GM12891 (cell line): ENCODE data around the gene CDH13.
"Not testable (repeated sequence)": the region's sequence is repeated elsewhere in the genome, so short reads cannot be mapped to it uniquely, and the experiment has no call there.

ENCODE experiments used
- DNase-seq: peaks from one replicate; pipeline ENCODE4 v3.0.0; 2011; ENCODE audit warnings: low spot score; ENCODE audit not compliant: insufficient read length
- FAIRE-seq: peaks from 2 replicates; lab custom pipeline; 2011; peaks lifted over from hg19 to GRCh38; lab: Jason Lieb, UNC
- PAX5 ChIP-seq: IDR thresholded peaks from 2 replicates; pipeline ENCODE4 v1.6.1; 2011; ENCODE audit warnings: low read length, moderate library complexity, mild to moderate bottlenecking; ENCODE audit not compliant: insufficient read depth, severe bottlenecking
- POLR2A ChIP-seq: IDR thresholded peaks from 2 replicates; pipeline ENCODE4 v1.6.1; 2011; ENCODE audit warnings: low read depth, low read length, control low read depth
- POLR2AphosphoS5 ChIP-seq: IDR thresholded peaks from 2 replicates; pipeline ENCODE4 v1.6.1; 2011; ENCODE audit warnings: low read depth, low read length, control low read depth
- POU2F2 ChIP-seq: IDR thresholded peaks from 2 replicates; pipeline ENCODE4 v1.6.1; 2011; ENCODE audit warnings: low read depth, mild to moderate bottlenecking, control low read depth, low read length, moderate library complexity
- SPI1 ChIP-seq: IDR thresholded peaks from 2 replicates; pipeline ENCODE4 v1.6.1; 2011; ENCODE audit warnings: low read depth, low read length, control low read depth
- TAF1 ChIP-seq: IDR thresholded peaks from 2 replicates; pipeline ENCODE4 v1.6.1; 2011; ENCODE audit warnings: low read depth, low read length, control low read depth

The CDH13 gene

DNA sequence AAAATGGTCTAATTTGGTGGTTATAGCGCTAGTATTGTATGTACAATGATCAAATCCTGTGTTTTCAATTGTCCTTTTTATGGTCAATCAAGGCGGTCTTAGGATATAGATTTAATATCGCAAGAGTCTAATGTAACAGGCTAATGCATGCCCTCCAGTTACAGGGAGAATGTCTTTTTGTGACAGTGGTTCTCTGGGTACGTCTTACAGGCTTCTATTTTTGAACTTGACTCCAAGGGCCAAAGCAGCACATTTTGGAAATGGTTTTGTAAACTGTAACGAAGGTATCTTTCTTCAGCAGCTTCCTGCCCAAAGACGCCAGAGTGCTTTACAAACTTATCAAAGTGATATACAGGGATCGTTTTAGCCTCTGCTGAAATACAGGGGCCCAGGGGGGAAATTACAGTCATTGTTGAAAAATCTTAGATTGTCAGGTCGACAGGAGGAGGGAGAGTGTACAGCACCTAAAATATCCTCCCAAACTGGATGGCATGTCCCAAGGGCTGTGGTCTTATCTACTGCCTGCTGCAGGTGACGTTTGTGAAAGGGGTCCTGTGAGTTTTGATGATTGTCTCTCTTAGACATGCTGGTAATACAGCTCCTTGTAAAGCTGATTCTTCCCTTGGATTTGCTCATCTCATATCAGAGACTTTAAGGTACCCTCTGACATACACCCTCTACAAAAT is 288.5 kb downstream of the CDH13 start:
- no peak for FAIRE-seq
- DNase-seq, result no peak
- no peak for TF ChIP-seq POU2F2
- no peak for TF ChIP-seq POLR2A
- no peak for TF ChIP-seq POLR2AphosphoS5
- no peak for TF ChIP-seq PAX5
- no peak for TF ChIP-seq SPI1
- no peak for TF ChIP-seq TAF1

GRCh38 chr16:82917886-82918595 is 291.3 kb downstream of the CDH13 start:
- no peak for FAIRE-seq
- DNase-seq, result no peak
- TF ChIP-seq POLR2A (no peak), POU2F2 (no peak), SPI1 (no peak), PAX5 (no peak), POLR2AphosphoS5 (no peak), TAF1 (no peak)

GRCh38 chr16:82924075-82924854 is 297.5 kb downstream of the CDH13 start:
- no peak for DNase-seq
- no peak for FAIRE-seq
- TF ChIP-seq POU2F2, result no peak
- TF ChIP-seq SPI1, result no peak
- no peak for TF ChIP-seq TAF1
- no peak for TF ChIP-seq POLR2AphosphoS5
- no peak for TF ChIP-seq POLR2A
- no peak for TF ChIP-seq PAX5

DNA sequence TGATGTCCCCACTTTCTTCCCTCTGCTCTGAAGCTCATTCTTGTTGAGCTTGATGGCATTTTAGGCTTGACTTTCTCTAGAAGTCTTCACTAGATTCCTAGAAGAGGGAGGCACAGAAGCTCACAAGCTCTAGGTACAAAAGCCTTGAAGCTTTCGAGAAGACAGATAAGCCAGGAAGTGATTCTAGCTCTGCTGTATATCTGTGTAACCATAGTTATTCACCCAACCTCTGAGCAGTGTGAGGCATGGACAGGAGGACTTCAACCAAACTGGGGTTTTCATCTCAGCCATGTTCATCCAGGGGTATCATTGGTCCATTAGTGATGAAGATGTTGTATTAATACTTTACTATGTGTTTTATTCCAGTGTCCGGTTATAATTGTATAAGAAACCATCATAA is 299.7 kb downstream of the CDH13 start:
- TF ChIP-seq SPI1 (no peak), POLR2AphosphoS5 (no peak), TAF1 (no peak), POLR2A (no peak), POU2F2 (no peak)
- FAIRE-seq, result no peak
- no peak for DNase-seq

- not testable (repeated sequence) for FAIRE-seq, DNase-seq
Measured at GRCh38 chr16:82933933-82934332, 307.2 kb downstream of the CDH13 start.

GRCh38 chr16:82935766-82936165 is 309.0 kb downstream of the CDH13 start:
- FAIRE-seq (no peak), DNase-seq (no peak)
- TF ChIP-seq POLR2A (no peak), POU2F2 (no peak), POLR2AphosphoS5 (no peak), SPI1 (no peak), PAX5 (no peak), TAF1 (no peak)

DNA sequence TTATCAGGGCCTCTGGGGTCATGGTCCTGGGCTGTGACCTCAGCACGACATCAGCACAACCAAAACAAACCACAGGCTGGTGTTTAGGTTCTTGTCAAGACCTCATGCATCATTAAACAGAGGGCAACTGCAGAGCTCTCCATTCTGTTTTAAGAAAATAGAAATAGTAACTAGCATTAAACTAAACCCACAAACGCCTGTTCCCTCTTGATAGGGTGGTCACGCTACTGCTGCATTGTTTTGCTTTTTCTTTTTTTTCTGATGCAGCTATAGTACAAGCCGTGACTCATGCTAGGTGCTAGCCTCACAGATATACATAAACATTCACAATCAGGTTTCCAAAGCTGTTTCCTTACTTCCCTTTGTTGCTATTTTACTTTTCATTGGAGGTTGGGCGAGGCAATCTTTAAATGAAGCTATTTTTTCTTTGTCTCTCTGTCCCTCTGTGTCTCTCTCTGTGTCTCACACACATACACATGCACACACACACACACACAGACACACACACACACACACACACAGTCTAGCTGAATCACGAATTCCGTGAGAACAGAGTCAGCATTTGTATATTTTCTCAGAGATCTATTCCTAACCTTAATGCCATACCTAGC is 310.3 kb downstream of the CDH13 start:
- FAIRE-seq, result no peak
- no peak for DNase-seq
- TF ChIP-seq POLR2AphosphoS5 (no peak), SPI1 (no peak), PAX5 (no peak)

DNA sequence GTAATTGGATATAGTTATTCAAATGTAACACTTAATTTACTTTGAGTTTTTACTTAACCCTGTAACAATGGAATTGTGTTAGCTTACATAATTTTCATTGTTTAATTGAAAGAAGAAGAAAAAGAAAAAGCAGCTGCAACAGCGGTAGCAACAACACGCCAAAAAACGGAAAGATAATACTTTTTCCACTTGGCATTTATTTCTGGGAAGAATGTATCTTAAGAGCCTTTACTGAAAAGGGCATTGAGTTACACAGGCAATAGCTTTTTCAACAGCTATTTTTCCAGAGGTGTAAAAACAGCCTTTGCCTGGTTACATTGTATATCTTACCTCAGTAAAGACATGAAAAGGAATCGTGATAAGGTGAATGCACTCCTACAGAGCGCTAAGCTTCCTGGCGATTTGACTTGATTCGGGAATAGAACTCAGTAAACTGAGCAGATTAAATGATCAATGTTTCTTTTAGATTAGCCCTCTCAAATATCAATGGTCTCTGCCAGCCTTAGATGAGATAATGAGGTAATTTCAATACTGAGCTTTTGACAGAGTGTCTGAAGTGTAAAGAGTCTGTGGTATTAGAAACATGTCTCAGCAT is 311.3 kb downstream of the CDH13 start:
- FAIRE-seq (no peak), DNase-seq (no peak)
- TF ChIP-seq POLR2AphosphoS5 (no peak), POU2F2 (no peak), SPI1 (no peak), POLR2A (no peak), TAF1 (no peak), PAX5 (no peak)

- no peak for FAIRE-seq
- no peak for DNase-seq
- TF ChIP-seq TAF1, result no peak
- no peak for TF ChIP-seq PAX5
- no peak for TF ChIP-seq POLR2A
- no peak for TF ChIP-seq POU2F2
- TF ChIP-seq SPI1, result no peak
- no peak for TF ChIP-seq POLR2AphosphoS5
Measured at GRCh38 chr16:82943371-82943770, 316.6 kb downstream of the CDH13 start.
